GM12874 (cell line): ENCODE measurements around the gene TBX20.

Source experiments
- TF ChIP-seq, protein P1 (sequence below): IDR thresholded peaks from 2 replicates; pipeline ENCODE4 v1.5.1; 2011; ENCODE audit warnings: low read depth, mild to moderate bottlenecking, control low read depth, low read length, moderate library complexity; ENCODE audit not compliant: insufficient read depth

The TBX20 gene

DNA sequence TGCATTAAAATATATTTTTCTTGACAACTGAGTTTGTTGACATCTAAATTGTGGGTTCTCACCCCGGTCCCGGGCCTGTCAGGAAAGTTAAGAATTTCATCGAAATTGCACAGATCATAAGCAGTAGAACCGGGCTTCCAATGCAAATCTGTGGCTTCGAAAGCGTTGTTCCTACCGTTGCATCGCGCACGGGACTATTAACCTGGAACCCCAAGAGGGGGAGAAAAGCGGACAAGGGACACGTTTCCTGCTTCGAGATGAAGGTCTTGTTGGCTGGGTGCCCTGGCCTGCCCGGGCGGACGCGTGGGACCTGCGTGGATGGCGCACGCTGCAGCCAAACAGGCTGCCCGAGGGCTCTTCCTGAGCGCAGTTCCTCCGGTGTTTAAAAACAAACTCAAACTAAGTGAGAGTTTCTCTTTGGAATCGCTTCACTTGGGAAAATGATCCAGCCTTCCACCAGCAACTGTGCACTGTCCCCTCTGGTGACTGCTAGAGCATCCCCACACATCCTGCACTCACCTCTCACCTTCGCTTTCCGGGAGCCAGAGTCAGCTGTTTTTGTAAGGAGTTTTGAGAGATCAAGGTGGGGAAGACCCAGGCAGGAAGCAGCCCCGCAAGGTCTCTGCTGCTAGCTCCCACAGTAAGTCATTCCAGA, 5.1 kb upstream of the TBX20 start:
- TF ChIP-seq, protein P1, sequence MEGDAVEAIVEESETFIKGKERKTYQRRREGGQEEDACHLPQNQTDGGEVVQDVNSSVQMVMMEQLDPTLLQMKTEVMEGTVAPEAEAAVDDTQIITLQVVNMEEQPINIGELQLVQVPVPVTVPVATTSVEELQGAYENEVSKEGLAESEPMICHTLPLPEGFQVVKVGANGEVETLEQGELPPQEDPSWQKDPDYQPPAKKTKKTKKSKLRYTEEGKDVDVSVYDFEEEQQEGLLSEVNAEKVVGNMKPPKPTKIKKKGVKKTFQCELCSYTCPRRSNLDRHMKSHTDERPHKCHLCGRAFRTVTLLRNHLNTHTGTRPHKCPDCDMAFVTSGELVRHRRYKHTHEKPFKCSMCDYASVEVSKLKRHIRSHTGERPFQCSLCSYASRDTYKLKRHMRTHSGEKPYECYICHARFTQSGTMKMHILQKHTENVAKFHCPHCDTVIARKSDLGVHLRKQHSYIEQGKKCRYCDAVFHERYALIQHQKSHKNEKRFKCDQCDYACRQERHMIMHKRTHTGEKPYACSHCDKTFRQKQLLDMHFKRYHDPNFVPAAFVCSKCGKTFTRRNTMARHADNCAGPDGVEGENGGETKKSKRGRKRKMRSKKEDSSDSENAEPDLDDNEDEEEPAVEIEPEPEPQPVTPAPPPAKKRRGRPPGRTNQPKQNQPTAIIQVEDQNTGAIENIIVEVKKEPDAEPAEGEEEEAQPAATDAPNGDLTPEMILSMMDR, result no peak

DNA sequence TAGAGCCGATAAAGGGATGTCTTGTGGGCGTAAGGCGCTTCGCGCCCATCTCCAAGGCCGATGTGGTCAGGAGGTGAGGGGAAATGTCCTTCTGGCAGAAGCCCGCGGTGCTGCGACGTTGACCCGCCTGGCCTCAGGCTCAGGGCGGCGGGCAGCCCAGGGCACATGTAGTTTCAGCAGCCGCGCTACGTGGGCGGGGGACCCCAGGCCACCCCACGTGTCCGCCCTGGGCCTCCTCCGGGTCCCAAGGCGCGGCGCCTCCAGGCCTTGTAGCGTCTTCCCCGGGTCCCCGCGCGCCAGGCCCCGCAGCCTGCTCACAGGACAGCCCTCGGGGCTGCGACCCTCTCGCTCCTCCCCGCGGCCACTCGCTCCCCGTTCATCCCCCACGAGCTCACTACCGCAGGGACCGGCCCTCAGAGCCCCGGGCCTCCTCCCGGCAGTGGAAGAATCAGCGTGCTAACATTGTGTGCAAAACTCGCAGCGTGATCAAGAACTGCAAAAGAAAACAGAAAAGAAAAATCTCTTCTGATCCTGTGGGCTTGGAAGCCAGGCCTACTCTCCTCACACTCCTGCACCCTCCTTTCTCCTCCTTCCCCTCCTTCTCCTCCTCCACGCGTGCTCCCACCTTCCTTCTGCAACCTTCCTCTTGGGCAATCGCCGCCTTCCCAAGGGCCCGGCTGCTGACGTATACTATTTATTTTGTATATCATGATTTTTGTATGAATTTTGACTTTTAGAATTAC, 4.4 kb upstream of the TBX20 start:
- TF ChIP-seq, protein P1, result no peak

DNA sequence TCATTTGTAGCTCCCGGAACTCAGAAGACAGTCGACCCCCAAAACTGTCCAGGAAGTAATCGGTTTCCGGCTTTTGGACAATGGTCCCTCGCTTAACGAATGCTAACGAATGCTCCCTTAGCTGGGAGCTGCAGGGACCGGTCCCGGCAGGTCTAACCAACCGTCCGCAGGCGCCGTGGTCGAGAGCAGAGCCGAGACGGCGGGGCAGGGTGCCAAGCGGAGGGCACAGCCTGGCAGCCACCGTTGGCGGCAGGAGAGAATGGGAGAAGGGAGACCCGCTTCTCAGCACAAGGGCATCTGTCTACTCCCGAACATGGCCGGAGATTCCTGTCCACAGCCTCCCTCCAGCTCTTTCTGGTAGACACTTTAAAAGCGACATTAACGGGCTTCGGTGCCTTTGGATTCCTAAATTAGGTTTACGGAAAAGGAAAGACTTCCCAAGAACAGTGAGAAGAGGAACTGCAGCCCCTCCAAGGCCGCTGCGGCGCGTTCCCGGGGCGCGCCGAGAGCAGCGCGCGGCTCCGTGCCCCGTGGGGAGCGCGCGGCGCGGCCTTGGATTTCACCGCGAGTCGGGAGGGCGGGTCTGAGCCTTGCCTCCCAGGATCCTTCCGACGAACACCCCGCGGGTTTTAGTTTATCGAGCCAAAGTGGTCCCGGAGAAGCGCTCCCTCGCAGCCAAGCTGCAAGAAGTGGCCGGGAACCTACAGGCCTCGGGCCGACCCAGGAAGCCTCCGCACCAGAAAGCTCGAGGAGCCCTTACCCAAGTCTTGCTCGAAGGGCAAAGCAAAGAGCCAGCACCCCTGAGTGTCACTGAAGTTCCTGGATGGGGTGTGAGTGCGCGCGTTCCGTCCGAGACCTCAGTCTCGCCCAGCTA, 3.6 kb upstream of the TBX20 start:
- TF ChIP-seq, protein P1, result no peak

DNA sequence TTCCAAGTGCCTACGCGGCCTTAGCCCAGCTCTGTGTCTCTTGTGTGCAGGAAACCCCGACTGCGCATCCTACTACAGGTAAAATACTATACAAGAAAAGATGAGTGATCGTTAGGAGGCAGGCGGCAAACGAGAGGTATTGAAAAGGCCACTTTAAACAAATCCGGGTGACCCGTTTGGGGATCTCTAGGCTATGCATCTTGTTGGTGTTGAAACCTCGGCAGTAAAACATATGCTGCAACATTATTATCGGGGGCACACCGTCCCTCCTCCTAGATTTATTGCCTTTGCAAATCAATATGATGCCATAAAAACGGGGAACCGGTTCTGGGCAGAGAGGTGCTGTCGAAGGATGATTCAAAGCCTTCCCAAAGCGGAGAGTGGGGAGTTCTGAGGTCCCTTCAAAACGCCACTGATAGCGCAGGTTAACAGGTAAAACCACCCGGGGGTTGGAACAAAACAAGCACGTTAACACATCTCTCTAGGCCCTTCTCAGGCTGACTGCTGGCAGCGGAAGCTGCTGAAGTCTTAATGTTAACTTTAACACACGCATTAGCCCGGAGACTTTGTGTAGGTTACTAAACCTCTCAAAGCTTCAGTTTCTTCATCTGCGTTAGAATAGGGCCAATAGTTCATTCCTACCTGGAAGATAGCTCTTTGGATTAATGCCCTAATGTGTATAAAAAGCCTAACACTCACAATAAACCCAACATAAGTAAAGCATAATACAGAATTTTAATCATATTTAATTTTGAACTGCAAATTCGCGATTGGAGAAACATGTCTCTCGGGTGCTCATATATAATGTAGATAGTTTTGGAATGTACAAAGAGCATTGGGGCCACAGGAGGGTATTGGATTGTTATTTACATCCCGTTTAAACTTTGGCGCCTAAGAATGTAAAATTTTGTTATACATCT, 2.6 kb upstream of the TBX20 start:
- TF ChIP-seq, protein P1, result no peak

DNA sequence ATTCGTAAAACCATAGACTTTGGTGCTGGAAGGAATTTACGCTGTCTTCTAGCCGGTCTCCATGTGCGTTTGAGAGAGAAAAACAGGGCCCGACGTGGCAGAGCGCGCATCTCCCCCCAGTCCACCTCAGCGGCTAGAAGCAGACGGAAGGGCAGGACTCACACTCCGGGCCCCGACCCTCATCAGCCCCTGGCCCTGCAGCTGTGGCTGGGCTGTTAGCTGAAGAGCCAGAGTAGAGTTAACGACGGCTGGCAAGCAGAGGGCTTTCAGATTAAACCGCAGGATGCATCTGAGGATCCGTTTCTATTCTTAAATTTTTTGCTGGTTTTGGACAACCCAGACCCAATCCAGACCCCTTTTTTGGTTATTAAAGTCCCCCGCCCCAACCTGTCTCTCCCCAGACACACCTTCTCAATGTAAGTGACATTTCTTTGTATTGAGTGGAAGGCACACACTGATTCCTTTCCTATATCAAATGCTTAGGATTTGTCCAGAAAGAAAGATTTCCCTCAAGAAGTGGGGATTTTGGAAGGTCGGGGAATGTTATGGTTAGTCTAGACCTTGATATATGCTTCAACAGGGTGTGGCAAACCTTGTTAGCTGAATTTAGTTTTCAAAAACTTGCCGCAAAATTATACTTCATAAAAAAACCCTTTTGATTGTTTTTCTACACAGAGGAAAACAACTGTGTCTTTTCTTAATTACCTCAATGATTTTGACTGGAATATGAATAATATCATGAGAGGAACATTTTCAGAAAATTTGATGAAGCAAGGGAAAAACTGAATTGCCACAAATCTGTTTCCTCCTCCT, 1.7 kb upstream of the TBX20 start:
- TF ChIP-seq, protein P1, result no peak
